G401 (cell line): ENCODE results near the gene GMDS. TPM values are rescaled to one million over a fixed set of nuclear protein-coding genes. Genes with fewer than 3 reads are reported as not detected.

Experiments used
- DNase-seq: peaks from one replicate; pipeline ENCODE4 v3.0.0-alpha.2; 2015; ENCODE audit warnings: low spot score
- in situ Hi-C: cut with HindIII; loops from 2 replicates; pipeline ENCODE4 v1.10.0; 2016; ENCODE audit warnings: low sequenced_read_pairs, mixed read lengths
- total RNA-seq: library from RNA; depleted of rRNA; stranded (reverse); fragments of >200 nt; shearing (Covaris generic); gene quantifications from 2 replicates; pipeline ENCODE4 v1.2.3, GENCODE V29; 2014

The GMDS gene
- total RNA-seq, 1 experiment from 2014 or later, result 5.8 TPM

- in situ Hi-C loops, result no loop called here
- peak; percentile 76 for DNase-seq
These were observed 649.1 kb downstream of the GMDS start for GRCh38 chr6:1596088-1596852.

- no peak for DNase-seq
- in situ Hi-C loops, result no loop called here
These were observed 649.9 kb downstream of the GMDS start for GRCh38 chr6:1595271-1596087.

- DNase-seq, result no peak
- in situ Hi-C loops, result no loop called here
These were observed 650.8 kb downstream of the GMDS start for GRCh38 chr6:1594445-1595200.

GRCh38 chr6:1593958-1594314 lies 651.5 kb downstream of the GMDS start:
- DNase-seq, result no peak
- in situ Hi-C loops, result no loop called here

GRCh38 chr6:1593286-1593957 lies 652.0 kb downstream of the GMDS start:
- no peak for DNase-seq
- in situ Hi-C loops, result no loop called here

GRCh38 chr6:1592852-1593251 lies 652.6 kb downstream of the GMDS start:
- in situ Hi-C loops, result no loop called here
- no peak for DNase-seq

- in situ Hi-C loops, result no loop called here
- DNase-seq, result no peak
These were observed 653.5 kb downstream of the GMDS start for GRCh38 chr6:1591926-1592325.

GRCh38 chr6:1591243-1591642 lies 654.2 kb downstream of the GMDS start:
- in situ Hi-C loops, result no loop called here
- no peak for DNase-seq

- DNase-seq, result no peak
- in situ Hi-C loops, result no loop called here
These were observed 654.8 kb downstream of the GMDS start for GRCh38 chr6:1590580-1590979.

GRCh38 chr6:1589208-1589607 lies 656.2 kb downstream of the GMDS start:
- DNase-seq, result no peak
- in situ Hi-C loops, result no loop called here

- in situ Hi-C loops, result no loop called here
- no peak for DNase-seq
These were observed 657.4 kb downstream of the GMDS start for GRCh38 chr6:1587977-1588376.

- DNase-seq, result no peak
These were observed 657.9 kb downstream of the GMDS start for GRCh38 chr6:1587546-1587945.

GRCh38 chr6:1586861-1587450 lies 658.4 kb downstream of the GMDS start:
- in situ Hi-C loops, result no loop called here
- no peak for DNase-seq

More at GRCh38 chr6:1587546-1587945, 657.9 kb downstream of the GMDS start:
- in situ Hi-C loops, result no loop called here

GRCh38 chr6:1586256-1586655 lies 659.1 kb downstream of the GMDS start:
- DNase-seq, result no peak
- in situ Hi-C loops, result no loop called here

- DNase-seq, result no peak
- in situ Hi-C loops, result no loop called here
These were observed 659.7 kb downstream of the GMDS start for GRCh38 chr6:1585669-1586049.

GRCh38 chr6:1584996-1585668 lies 660.3 kb downstream of the GMDS start:
- in situ Hi-C loops, result no loop called here

GRCh38 chr6:1584146-1584545 lies 661.3 kb downstream of the GMDS start:
- no peak for DNase-seq
- in situ Hi-C loops, result no loop called here

More at GRCh38 chr6:1584996-1585668, 660.3 kb downstream of the GMDS start:
- no peak for DNase-seq

- no peak for DNase-seq
- in situ Hi-C loops, result no loop called here
These were observed 664.0 kb downstream of the GMDS start for GRCh38 chr6:1581120-1581991.
